ENCODE data around the gene ZNF740.

DNA sequence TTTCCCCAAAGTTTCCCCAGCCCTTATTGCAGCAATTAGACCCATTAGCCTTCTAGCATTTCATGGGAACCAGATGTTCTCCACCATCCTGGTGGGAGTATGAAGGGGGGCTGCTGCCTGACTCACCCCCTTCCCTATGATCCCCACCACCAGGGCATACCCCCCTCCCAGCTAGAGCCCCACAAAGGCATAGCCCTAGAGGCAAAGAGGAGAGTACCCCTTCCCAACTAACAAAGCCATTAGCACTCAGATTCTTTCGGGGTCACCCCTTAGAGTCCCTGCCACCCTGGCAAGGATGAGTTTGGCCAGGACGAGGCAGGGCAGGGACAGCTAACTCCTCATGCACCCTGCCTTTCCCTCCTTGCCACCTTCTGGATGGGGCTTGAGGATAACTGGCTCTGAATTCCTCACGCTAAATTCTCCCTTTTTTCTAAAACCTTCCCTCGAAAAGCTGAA lies 42.3 kb downstream of the ZNF740 start:
- TF ChIP-seq, protein P1, sequence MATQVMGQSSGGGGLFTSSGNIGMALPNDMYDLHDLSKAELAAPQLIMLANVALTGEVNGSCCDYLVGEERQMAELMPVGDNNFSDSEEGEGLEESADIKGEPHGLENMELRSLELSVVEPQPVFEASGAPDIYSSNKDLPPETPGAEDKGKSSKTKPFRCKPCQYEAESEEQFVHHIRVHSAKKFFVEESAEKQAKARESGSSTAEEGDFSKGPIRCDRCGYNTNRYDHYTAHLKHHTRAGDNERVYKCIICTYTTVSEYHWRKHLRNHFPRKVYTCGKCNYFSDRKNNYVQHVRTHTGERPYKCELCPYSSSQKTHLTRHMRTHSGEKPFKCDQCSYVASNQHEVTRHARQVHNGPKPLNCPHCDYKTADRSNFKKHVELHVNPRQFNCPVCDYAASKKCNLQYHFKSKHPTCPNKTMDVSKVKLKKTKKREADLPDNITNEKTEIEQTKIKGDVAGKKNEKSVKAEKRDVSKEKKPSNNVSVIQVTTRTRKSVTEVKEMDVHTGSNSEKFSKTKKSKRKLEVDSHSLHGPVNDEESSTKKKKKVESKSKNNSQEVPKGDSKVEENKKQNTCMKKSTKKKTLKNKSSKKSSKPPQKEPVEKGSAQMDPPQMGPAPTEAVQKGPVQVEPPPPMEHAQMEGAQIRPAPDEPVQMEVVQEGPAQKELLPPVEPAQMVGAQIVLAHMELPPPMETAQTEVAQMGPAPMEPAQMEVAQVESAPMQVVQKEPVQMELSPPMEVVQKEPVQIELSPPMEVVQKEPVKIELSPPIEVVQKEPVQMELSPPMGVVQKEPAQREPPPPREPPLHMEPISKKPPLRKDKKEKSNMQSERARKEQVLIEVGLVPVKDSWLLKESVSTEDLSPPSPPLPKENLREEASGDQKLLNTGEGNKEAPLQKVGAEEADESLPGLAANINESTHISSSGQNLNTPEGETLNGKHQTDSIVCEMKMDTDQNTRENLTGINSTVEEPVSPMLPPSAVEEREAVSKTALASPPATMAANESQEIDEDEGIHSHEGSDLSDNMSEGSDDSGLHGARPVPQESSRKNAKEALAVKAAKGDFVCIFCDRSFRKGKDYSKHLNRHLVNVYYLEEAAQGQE (tag by site-specific recombination; IDR thresholded peaks at IDR 0.05), result no peak
- TF ChIP-seq, protein P2, sequence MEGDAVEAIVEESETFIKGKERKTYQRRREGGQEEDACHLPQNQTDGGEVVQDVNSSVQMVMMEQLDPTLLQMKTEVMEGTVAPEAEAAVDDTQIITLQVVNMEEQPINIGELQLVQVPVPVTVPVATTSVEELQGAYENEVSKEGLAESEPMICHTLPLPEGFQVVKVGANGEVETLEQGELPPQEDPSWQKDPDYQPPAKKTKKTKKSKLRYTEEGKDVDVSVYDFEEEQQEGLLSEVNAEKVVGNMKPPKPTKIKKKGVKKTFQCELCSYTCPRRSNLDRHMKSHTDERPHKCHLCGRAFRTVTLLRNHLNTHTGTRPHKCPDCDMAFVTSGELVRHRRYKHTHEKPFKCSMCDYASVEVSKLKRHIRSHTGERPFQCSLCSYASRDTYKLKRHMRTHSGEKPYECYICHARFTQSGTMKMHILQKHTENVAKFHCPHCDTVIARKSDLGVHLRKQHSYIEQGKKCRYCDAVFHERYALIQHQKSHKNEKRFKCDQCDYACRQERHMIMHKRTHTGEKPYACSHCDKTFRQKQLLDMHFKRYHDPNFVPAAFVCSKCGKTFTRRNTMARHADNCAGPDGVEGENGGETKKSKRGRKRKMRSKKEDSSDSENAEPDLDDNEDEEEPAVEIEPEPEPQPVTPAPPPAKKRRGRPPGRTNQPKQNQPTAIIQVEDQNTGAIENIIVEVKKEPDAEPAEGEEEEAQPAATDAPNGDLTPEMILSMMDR (tag by site-specific recombination; IDR thresholded peaks at IDR 0.05), result no peak
- TF ChIP-seq, protein P3, sequence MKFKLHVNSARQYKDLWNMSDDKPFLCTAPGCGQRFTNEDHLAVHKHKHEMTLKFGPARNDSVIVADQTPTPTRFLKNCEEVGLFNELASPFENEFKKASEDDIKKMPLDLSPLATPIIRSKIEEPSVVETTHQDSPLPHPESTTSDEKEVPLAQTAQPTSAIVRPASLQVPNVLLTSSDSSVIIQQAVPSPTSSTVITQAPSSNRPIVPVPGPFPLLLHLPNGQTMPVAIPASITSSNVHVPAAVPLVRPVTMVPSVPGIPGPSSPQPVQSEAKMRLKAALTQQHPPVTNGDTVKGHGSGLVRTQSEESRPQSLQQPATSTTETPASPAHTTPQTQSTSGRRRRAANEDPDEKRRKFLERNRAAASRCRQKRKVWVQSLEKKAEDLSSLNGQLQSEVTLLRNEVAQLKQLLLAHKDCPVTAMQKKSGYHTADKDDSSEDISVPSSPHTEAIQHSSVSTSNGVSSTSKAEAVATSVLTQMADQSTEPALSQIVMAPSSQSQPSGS (tag by site-specific recombination; IDR thresholded peaks at IDR 0.05; ENCODE audit: low read depth), result no peak
- TF ChIP-seq ZSCAN16 (tag by site-specific recombination; IDR thresholded peaks at IDR 0.05) (no peak), ZBTB49 (tag by site-specific recombination; IDR thresholded peaks at IDR 0.05; ENCODE audit: low read depth) (no peak), TCF7L2 (IDR thresholded peaks at IDR 0.05; ENCODE audit: borderline replicate concordance, low read depth, low read length) (no peak), TRIM28 (IDR thresholded peaks at IDR 0.05; ENCODE audit: borderline replicate concordance, low read length) (no peak), ZNF18 (tag by site-specific recombination; IDR thresholded peaks at IDR 0.05) (no peak), ZSCAN23 (tag by site-specific recombination; IDR thresholded peaks at IDR 0.05) (no peak), ZBTB20 (tag by site-specific recombination; IDR thresholded peaks at IDR 0.05) (no peak)
- TF ChIP-seq, protein P4, sequence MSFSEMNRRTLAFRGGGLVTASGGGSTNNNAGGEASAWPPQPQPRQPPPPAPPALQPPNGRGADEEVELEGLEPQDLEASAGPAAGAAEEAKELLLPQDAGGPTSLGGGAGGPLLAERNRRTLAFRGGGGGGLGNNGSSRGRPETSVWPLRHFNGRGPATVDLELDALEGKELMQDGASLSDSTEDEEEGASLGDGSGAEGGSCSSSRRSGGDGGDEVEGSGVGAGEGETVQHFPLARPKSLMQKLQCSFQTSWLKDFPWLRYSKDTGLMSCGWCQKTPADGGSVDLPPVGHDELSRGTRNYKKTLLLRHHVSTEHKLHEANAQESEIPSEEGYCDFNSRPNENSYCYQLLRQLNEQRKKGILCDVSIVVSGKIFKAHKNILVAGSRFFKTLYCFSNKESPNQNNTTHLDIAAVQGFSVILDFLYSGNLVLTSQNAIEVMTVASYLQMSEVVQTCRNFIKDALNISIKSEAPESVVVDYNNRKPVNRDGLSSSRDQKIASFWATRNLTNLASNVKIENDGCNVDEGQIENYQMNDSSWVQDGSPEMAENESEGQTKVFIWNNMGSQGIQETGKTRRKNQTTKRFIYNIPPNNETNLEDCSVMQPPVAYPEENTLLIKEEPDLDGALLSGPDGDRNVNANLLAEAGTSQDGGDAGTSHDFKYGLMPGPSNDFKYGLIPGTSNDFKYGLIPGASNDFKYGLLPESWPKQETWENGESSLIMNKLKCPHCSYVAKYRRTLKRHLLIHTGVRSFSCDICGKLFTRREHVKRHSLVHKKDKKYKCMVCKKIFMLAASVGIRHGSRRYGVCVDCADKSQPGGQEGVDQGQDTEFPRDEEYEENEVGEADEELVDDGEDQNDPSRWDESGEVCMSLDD (tag by site-specific recombination; IDR thresholded peaks at IDR 0.05), result no peak
- TF ChIP-seq, protein P5, sequence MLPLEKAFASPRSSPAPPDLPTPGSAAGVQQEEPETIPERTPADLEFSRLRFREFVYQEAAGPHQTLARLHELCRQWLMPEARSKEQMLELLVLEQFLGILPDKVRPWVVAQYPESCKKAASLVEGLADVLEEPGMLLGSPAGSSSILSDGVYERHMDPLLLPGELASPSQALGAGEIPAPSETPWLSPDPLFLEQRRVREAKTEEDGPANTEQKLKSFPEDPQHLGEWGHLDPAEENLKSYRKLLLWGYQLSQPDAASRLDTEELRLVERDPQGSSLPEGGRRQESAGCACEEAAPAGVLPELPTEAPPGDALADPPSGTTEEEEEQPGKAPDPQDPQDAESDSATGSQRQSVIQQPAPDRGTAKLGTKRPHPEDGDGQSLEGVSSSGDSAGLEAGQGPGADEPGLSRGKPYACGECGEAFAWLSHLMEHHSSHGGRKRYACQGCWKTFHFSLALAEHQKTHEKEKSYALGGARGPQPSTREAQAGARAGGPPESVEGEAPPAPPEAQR (tag by site-specific recombination; IDR thresholded peaks at IDR 0.05), result no peak
